Measurements from ENCODE around the gene CUTC.

The CUTC gene

GRCh38 chr10:99787311-99787710 is 55.3 kb downstream of the CUTC start:
- no peaks in the 10 kb centered on the region for H3K27me3 ChIP-seq (replicated peaks; ENCODE audit: insufficient read depth, low read length)
- no peaks in the 10 kb centered on the region for H3K9me3 ChIP-seq (replicated peaks; ENCODE audit: insufficient read depth, low read length)
- no peaks in the 10 kb centered on the region for H3K79me2 ChIP-seq (ENCODE audit: low read length)
- no peak overlapping the region for H3K9ac ChIP-seq (ENCODE audit: low read length)
- no peaks in the 10 kb centered on the region for H3K36me3 ChIP-seq (replicated peaks; ENCODE audit: insufficient read depth, low read length)
- no peak overlapping the region for H2AFZ ChIP-seq (ENCODE audit: low read length)
- no peak overlapping the region for H3K4me3 ChIP-seq (ENCODE audit: low read length)
- H3F3A ChIP-seq (ENCODE audit: insufficient read depth, low read length): no peaks in the 10 kb centered on the region
- no peak overlapping the region for H3K4me2 ChIP-seq (ENCODE audit: low read depth, low read length)
- DNase-seq: no peak
- H3K27ac ChIP-seq (ENCODE audit: low read length): no peak overlapping the region
- TF ChIP-seq EZH2 (optimal IDR thresholded peaks at IDR 0.05; ENCODE audit: low read depth, low read length) (no peak), EZH2phosphoT487 (IDR thresholded peaks at IDR 0.05; ENCODE audit: low read length) (no peak)
- TF ChIP-seq, protein P1, sequence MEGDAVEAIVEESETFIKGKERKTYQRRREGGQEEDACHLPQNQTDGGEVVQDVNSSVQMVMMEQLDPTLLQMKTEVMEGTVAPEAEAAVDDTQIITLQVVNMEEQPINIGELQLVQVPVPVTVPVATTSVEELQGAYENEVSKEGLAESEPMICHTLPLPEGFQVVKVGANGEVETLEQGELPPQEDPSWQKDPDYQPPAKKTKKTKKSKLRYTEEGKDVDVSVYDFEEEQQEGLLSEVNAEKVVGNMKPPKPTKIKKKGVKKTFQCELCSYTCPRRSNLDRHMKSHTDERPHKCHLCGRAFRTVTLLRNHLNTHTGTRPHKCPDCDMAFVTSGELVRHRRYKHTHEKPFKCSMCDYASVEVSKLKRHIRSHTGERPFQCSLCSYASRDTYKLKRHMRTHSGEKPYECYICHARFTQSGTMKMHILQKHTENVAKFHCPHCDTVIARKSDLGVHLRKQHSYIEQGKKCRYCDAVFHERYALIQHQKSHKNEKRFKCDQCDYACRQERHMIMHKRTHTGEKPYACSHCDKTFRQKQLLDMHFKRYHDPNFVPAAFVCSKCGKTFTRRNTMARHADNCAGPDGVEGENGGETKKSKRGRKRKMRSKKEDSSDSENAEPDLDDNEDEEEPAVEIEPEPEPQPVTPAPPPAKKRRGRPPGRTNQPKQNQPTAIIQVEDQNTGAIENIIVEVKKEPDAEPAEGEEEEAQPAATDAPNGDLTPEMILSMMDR (IDR thresholded peaks at IDR 0.05; ENCODE audit: low read length): no peak
- H3K9me2 ChIP-seq (replicated peaks; ENCODE audit: insufficient read depth, low read length): no peaks in the 10 kb centered on the region
- no peaks in the 10 kb centered on the region for H3K4me1 ChIP-seq (ENCODE audit: low read length)
- no peaks in the 10 kb centered on the region for H4K20me1 ChIP-seq (ENCODE audit: insufficient read depth, low read length)

DNA sequence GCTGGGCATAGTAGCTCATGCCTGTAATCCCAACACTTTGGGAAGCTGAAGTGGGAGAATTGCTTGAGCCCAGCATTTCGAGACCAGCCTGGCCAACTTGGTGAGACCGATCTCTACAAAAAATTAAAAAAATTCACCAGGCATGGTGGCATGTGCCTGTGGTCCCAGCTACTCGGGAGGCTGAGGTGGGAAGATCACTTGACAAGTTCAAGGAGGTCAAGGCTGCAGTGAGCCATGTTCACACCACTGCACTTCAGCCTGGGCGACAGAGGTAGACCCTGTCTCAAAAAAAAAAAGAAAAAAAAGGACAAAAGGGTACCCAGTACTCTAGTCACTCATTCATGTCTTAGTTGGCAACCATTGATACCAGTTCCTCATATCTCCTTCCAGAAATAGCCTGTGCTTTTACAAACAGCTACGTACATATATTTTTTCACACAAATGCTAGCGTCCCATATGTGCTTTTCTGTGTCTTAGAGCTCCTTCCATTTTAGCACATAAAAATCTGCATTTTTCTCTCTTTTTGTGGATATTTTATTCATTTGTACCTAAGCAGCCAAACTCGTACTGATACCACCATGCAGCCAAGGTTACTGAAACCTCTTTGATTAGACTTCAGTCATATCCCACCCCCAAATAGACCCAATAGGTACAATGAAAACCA is 55.9 kb downstream of the CUTC start:
- H3K4me3 ChIP-seq (ENCODE audit: low read length): no peak overlapping the region
- H2AFZ ChIP-seq (ENCODE audit: low read length): no peak overlapping the region
- no peak for DNase-seq
- no peaks in the 10 kb centered on the region for H3K27me3 ChIP-seq (replicated peaks; ENCODE audit: insufficient read depth, low read length)
- H4K20me1 ChIP-seq (ENCODE audit: insufficient read depth, low read length): no peaks in the 10 kb centered on the region
- no peaks in the 10 kb centered on the region for H3K79me2 ChIP-seq (ENCODE audit: low read length)
- H3K4me2 ChIP-seq (ENCODE audit: low read depth, low read length): no peak overlapping the region
- no peaks in the 10 kb centered on the region for H3F3A ChIP-seq (ENCODE audit: insufficient read depth, low read length)
- no peaks in the 10 kb centered on the region for H3K9me3 ChIP-seq (replicated peaks; ENCODE audit: insufficient read depth, low read length)
- TF ChIP-seq EZH2phosphoT487 (IDR thresholded peaks at IDR 0.05; ENCODE audit: low read length): no peak
- TF ChIP-seq EZH2 (optimal IDR thresholded peaks at IDR 0.05; ENCODE audit: low read depth, low read length): no peak
- TF ChIP-seq, protein P1 (IDR thresholded peaks at IDR 0.05; ENCODE audit: low read length): no peak
- H3K36me3 ChIP-seq (replicated peaks; ENCODE audit: insufficient read depth, low read length): no peaks in the 10 kb centered on the region
- no peaks in the 10 kb centered on the region for H3K9me2 ChIP-seq (replicated peaks; ENCODE audit: insufficient read depth, low read length)
- no peak overlapping the region for H3K9ac ChIP-seq (ENCODE audit: low read length)
- no peak overlapping the region for H3K27ac ChIP-seq (ENCODE audit: low read length)
- H3K4me1 ChIP-seq (ENCODE audit: low read length): no peaks in the 10 kb centered on the region

DNA sequence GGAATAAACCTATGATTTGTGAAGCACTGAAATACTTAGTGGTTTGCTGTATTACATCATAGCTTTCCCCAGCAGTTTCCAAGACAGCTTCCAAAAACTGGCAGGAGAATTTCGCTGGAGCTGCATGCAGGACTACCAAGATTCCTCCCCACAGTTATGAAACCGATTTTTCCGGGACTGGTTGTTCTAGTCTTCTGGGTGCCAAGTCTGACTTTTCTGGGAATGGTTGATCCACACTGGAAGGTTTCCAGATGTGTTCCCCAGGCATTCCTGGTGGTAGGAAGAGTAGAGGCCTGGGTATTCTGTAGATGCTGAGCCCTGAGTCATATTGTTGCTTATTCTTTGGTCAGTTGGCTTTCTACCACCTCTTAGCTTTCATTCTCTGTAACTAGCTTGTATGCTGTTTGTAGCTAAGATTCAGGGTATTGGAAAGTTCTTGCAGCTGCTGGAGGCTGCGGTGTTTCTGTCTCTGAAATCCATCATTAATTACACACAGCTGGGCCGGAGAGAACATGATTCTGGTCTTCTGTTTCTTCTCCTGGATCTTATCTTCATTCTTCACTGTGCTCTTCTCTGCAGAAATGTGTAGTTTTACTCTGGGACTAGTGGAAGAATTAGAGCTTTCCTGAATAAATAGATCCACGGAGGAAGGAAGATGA is 56.7 kb downstream of the CUTC start:
- Histone ChIP-seq H3K4me1 (ENCODE audit: low read length) (no peaks in the 10 kb centered on the region), H4K20me1 (ENCODE audit: insufficient read depth, low read length) (no peaks in the 10 kb centered on the region), H3K9me3 (replicated peaks; ENCODE audit: insufficient read depth, low read length) (no peaks in the 10 kb centered on the region), H3F3A (ENCODE audit: insufficient read depth, low read length) (no peaks in the 10 kb centered on the region), H2AFZ (ENCODE audit: low read length) (no peak overlapping the region), H3K9me2 (replicated peaks; ENCODE audit: insufficient read depth, low read length) (no peaks in the 10 kb centered on the region), H3K9ac (ENCODE audit: low read length) (no peak overlapping the region), H3K4me2 (ENCODE audit: low read depth, low read length) (no peak overlapping the region), H3K36me3 (replicated peaks; ENCODE audit: insufficient read depth, low read length) (no peaks in the 10 kb centered on the region), H3K27me3 (replicated peaks; ENCODE audit: insufficient read depth, low read length) (no peaks in the 10 kb centered on the region), H3K4me3 (ENCODE audit: low read length) (no peak overlapping the region), H3K79me2 (ENCODE audit: low read length) (no peaks in the 10 kb centered on the region), H3K27ac (ENCODE audit: low read length) (no peak overlapping the region)
- TF ChIP-seq, protein P1 (IDR thresholded peaks at IDR 0.05; ENCODE audit: low read length): no peak
- TF ChIP-seq EZH2 (optimal IDR thresholded peaks at IDR 0.05; ENCODE audit: low read depth, low read length) (no peak), EZH2phosphoT487 (IDR thresholded peaks at IDR 0.05; ENCODE audit: low read length) (no peak)
- DNase-seq: no peak

All from MM.1S (cell line).